Trophoblast cell (in vitro differentiated cells and primary cell): ENCODE results near the gene RNF126.
A peak's percentile ranks its signal among the peaks of the same experiment; 100 is the strongest.

Experiments
- DNase-seq, 2 donors: peaks; one replicate each; pipeline ENCODE4 v3.0.0-alpha.2; 2016
- H2AFZ ChIP-seq: 2 replicates; pipeline ENCODE4 v1.6.1; 2013; ENCODE audit warnings: low read length, moderate library complexity, mild to moderate bottlenecking; ENCODE audit not compliant: insufficient read depth, poor library complexity
- H2AK5ac ChIP-seq: 2 replicates; pipeline ENCODE4 v1.6.1; 2013; ENCODE audit warnings: mild to moderate bottlenecking, low read length
- H2BK120ac ChIP-seq: 2 replicates; pipeline ENCODE4 v1.6.1; 2013; ENCODE audit warnings: low read length, mild to moderate bottlenecking, moderate library complexity; ENCODE audit not compliant: insufficient read depth, poor library complexity
- H2BK12ac ChIP-seq: 2 replicates; pipeline ENCODE4 v1.6.1; 2013; ENCODE audit warnings: mild to moderate bottlenecking, low read length, moderate library complexity
- H2BK5ac ChIP-seq: 2 replicates; pipeline ENCODE4 v1.6.1; 2013; ENCODE audit warnings: low read length, low read depth, moderate library complexity, mild to moderate bottlenecking; ENCODE audit not compliant: poor library complexity
- H3K14ac ChIP-seq: 2 replicates; pipeline ENCODE4 v1.6.1; 2013; ENCODE audit warnings: mild to moderate bottlenecking, low read length
- H3K18ac ChIP-seq: 2 replicates; pipeline ENCODE4 v1.6.1; 2013; ENCODE audit warnings: mild to moderate bottlenecking, low read length
- H3K23ac ChIP-seq: 2 replicates; pipeline ENCODE4 v1.6.1; 2013; ENCODE audit warnings: low read length
- H3K27ac ChIP-seq: 2 replicates; pipeline ENCODE4 v1.5.1; 2013; ENCODE audit warnings: low read depth, mild to moderate bottlenecking, inconsistent platforms, low read length, moderate library complexity
- H3K27me3 ChIP-seq: 2 replicates; pipeline ENCODE4 v1.6.1; 2013; ENCODE audit warnings: inconsistent platforms, mild to moderate bottlenecking, low read length, moderate library complexity; ENCODE audit not compliant: insufficient read depth
- H3K36me3 ChIP-seq, 2 experiments: 1 replicate in 1 of 2; 2 replicates in 1 of 2; pipeline ENCODE4 v1.6.1; 2013; ENCODE audit warnings: low read length in 2 of 2, mild to moderate bottlenecking in 2 of 2, moderate library complexity in 1 of 2; ENCODE audit not compliant: insufficient read depth in 2 of 2, control insufficient read depth in 1 of 2
- H3K4ac ChIP-seq: 2 replicates; pipeline ENCODE4 v1.6.1; 2013; ENCODE audit warnings: low read depth, mild to moderate bottlenecking, low read length, moderate library complexity
- H3K4me1 ChIP-seq, 2 experiments: 1 replicate in 1 of 2; 2 replicates in 1 of 2; pipeline ENCODE4 v1.6.1; 2013; ENCODE audit warnings: low read length in 2 of 2, mild to moderate bottlenecking in 2 of 2, moderate library complexity in 1 of 2; ENCODE audit not compliant: insufficient read depth in 2 of 2, control insufficient read depth in 1 of 2
- H3K4me2 ChIP-seq: 2 replicates; pipeline ENCODE4 v1.6.1; 2013; ENCODE audit warnings: inconsistent platforms, mild to moderate bottlenecking, low read length, moderate library complexity
- H3K4me3 ChIP-seq: 2 replicates; pipeline ENCODE4 v1.5.1; 2013; ENCODE audit warnings: mild to moderate bottlenecking, low read depth, low read length, inconsistent platforms
- H3K79me1 ChIP-seq: one replicate; pipeline ENCODE4 v1.6.1; 2013; ENCODE audit warnings: low read length
- H3K79me2 ChIP-seq: 2 replicates; pipeline ENCODE4 v1.6.1; 2013; ENCODE audit warnings: low read length, mild to moderate bottlenecking; ENCODE audit not compliant: control insufficient read depth, insufficient read depth, poor library complexity
- H3K9ac ChIP-seq: 2 replicates; pipeline ENCODE4 v1.6.1; 2013; ENCODE audit warnings: mild to moderate bottlenecking, low read length
- H3K9me3 ChIP-seq: 2 replicates; pipeline ENCODE4 v1.6.1; 2013; ENCODE audit warnings: low read depth, mild to moderate bottlenecking, control low read depth, inconsistent platforms, low read length; ENCODE audit not compliant: insufficient read depth
- H4K12ac ChIP-seq: 2 replicates; pipeline ENCODE4 v1.6.1; 2013; ENCODE audit warnings: low read depth, mild to moderate bottlenecking, low read length, moderate library complexity
- H4K8ac ChIP-seq: 2 replicates; pipeline ENCODE4 v1.6.1; 2013; ENCODE audit warnings: low read depth, mild to moderate bottlenecking, low read length, moderate library complexity
- H4K91ac ChIP-seq: one replicate; pipeline ENCODE4 v1.6.1; 2013; ENCODE audit warnings: low read depth, mild to moderate bottlenecking, low read length, moderate library complexity
- WGBS: extraction: QIAGEN DNeasy Blood & Tissue Kit; methylation state at CpG from one replicate; pipeline ENCODE4 v1.1.7; 2013; ENCODE audit warnings: missing lambda C conversion rate; ENCODE audit not compliant: insufficient read length, insufficient coverage; ENCODE audit errors: extremely low coverage; 5-methylcytosine and 5-hydroxymethylcytosine counted together

RNF126 gene

GRCh38 chr19:682678-683320 lies 19.8 kb upstream of the RNF126 start:
- Histone ChIP-seq H2BK120ac (no peak overlapping the region), H3K18ac (no peak overlapping the region), H3K4me2 (no peak overlapping the region), H3K79me1 (peaks cover 10% of the 10 kb centered on the region), H3K23ac (no peak overlapping the region), H4K91ac (no peak overlapping the region), H3K9ac (no peak overlapping the region), H3K14ac (no peak overlapping the region), H4K8ac (no peak overlapping the region), H2BK12ac (no peak overlapping the region), H3K27me3 (no peaks in the 10 kb centered on the region), H4K12ac (no peak overlapping the region), H2AFZ (no peak overlapping the region), H3K36me3 (no peaks in the 10 kb centered on the region), H3K4me3 (no peak overlapping the region), H3K4me1 (peaks cover 2 to 8% of the 10 kb centered on the region in 2 experiments), H3K79me2 (peaks cover 7% of the 10 kb centered on the region), H3K4ac (no peak overlapping the region), H3K27ac (no peak overlapping the region), H2BK5ac (no peak overlapping the region), H3K9me3 (peaks cover 5% of the 10 kb centered on the region), H2AK5ac (no peak overlapping the region)
- no CpG with 5 or more reads among the region's 25 CpGs for WGBS
- peak; percentile 51 to 57 for DNase-seq

- no peak overlapping the region for H2AFZ ChIP-seq
These were observed 18.3 kb upstream of the RNF126 start for GRCh38 chr19:681029-682019.

GRCh38 chr19:680287-681028 lies 17.4 kb upstream of the RNF126 start:
- no peak overlapping the region for H2BK12ac ChIP-seq
- peak overlapping the region; percentile 92 for H3K4me3 ChIP-seq
- WGBS: no CpG with 5 or more reads among the region's 70 CpGs
- peak overlapping the region; percentile 83 for H3K27ac ChIP-seq
- H2BK120ac ChIP-seq: peak overlapping the region; percentile 65
- peak overlapping the region; percentile 97 for H3K4me2 ChIP-seq
- peaks cover 17% of the 10 kb centered on the region for H3K79me1 ChIP-seq
- peak overlapping the region; percentile 83 for H2AFZ ChIP-seq
- peak overlapping the region; percentile 81 for H4K91ac ChIP-seq
- peak overlapping the region; percentile 97 for H3K9ac ChIP-seq
- peaks cover 10% of the 10 kb centered on the region for H3K79me2 ChIP-seq
- peak overlapping the region; percentile 83 for H2BK5ac ChIP-seq
- H3K4me1 ChIP-seq: peaks cover 13 to 25% of the 10 kb centered on the region in 2 experiments
- H3K9me3 ChIP-seq: peaks cover 7% of the 10 kb centered on the region
- DNase-seq: peak; percentile 97 to 98
- peak overlapping the region; percentile 85 for H4K8ac ChIP-seq
- peak overlapping the region; percentile 81 for H3K18ac ChIP-seq
- H3K23ac ChIP-seq: no peak overlapping the region
- peak overlapping the region; percentile 43 for H3K4ac ChIP-seq
- no peaks in the 10 kb centered on the region for H3K36me3 ChIP-seq
- H3K27me3 ChIP-seq: no peaks in the 10 kb centered on the region
- peak overlapping the region; percentile 76 for H4K12ac ChIP-seq
- H2AK5ac ChIP-seq: no peak overlapping the region
- peak overlapping the region; percentile 49 for H3K14ac ChIP-seq

More at GRCh38 chr19:681029-682019, 18.3 kb upstream of the RNF126 start:
- H3K9me3 ChIP-seq: peaks cover 7% of the 10 kb centered on the region
- H2AK5ac ChIP-seq: peak overlapping the region; percentile 14
- no peaks in the 10 kb centered on the region for H3K27me3 ChIP-seq
- whole genome bisulfite sequencing: no CpG with 5 or more reads among the region's 54 CpGs
- H3K4me1 ChIP-seq: peaks cover 13 to 19% of the 10 kb centered on the region in 2 experiments
- no peak overlapping the region for H3K27ac ChIP-seq
- no peak overlapping the region for H2BK5ac ChIP-seq
- DNase-seq: peak; percentile 28 to 41
- no peak overlapping the region for H3K18ac ChIP-seq
- peaks cover 17% of the 10 kb centered on the region for H3K79me1 ChIP-seq
- no peak overlapping the region for H2BK120ac ChIP-seq
- no peak overlapping the region for H2BK12ac ChIP-seq
- no peak overlapping the region for H4K12ac ChIP-seq
- H3K23ac ChIP-seq: no peak overlapping the region
- H4K8ac ChIP-seq: no peak overlapping the region
- H3K14ac ChIP-seq: no peak overlapping the region
- no peak overlapping the region for H3K4me2 ChIP-seq
- H3K9ac ChIP-seq: no peak overlapping the region
- H3K4ac ChIP-seq: no peak overlapping the region
- peaks cover 10% of the 10 kb centered on the region for H3K79me2 ChIP-seq
- no peaks in the 10 kb centered on the region for H3K36me3 ChIP-seq
- no peak overlapping the region for H3K4me3 ChIP-seq
- H4K91ac ChIP-seq: no peak overlapping the region
